HG02938 (cell line): ENCODE data around the gene MPPED1.

Source experiments
- ATAC-seq: cut with Tn5 transposase; IDR thresholded peaks from one replicate; pipeline ENCODE4 v1.9.1; 2021; ENCODE audit warnings: mild to moderate bottlenecking, moderate library complexity; ENCODE audit not compliant: unreplicated experiment

The MPPED1 gene

GRCh38 chr22:43474161-43475101, 62.6 kb downstream of the MPPED1 start:
- no peak for ATAC-seq

GRCh38 chr22:43475549-43476076, 63.8 kb downstream of the MPPED1 start:
- no peak for ATAC-seq

- no peak for ATAC-seq
These were observed 64.5 kb downstream of the MPPED1 start for GRCh38 chr22:43476341-43476740.

- ATAC-seq = no peak
These were observed 65.2 kb downstream of the MPPED1 start for GRCh38 chr22:43476751-43477725.

GRCh38 chr22:43477966-43478365, 66.2 kb downstream of the MPPED1 start:
- no peak for ATAC-seq

GRCh38 chr22:43478621-43479300, 66.9 kb downstream of the MPPED1 start:
- no peak for ATAC-seq

GRCh38 chr22:43479301-43479950, 67.6 kb downstream of the MPPED1 start:
- ATAC-seq = no peak

GRCh38 chr22:43479962-43480361, 68.1 kb downstream of the MPPED1 start:
- ATAC-seq = no peak

- ATAC-seq = no peak
These were observed 69.9 kb downstream of the MPPED1 start for GRCh38 chr22:43481568-43482317.

- ATAC-seq = no peak
These were observed 70.5 kb downstream of the MPPED1 start for GRCh38 chr22:43482318-43482625.

- no peak for ATAC-seq
These were observed 71.5 kb downstream of the MPPED1 start for GRCh38 chr22:43483266-43483665.

GRCh38 chr22:43483669-43484068, 71.9 kb downstream of the MPPED1 start:
- ATAC-seq = no peak

GRCh38 chr22:43484227-43484626, 72.4 kb downstream of the MPPED1 start:
- ATAC-seq = no peak

- no peak for ATAC-seq
These were observed 73.8 kb downstream of the MPPED1 start for GRCh38 chr22:43485502-43486089.

GRCh38 chr22:43487311-43488030, 75.7 kb downstream of the MPPED1 start:
- ATAC-seq = no peak

GRCh38 chr22:43488031-43488866, 76.4 kb downstream of the MPPED1 start:
- no peak for ATAC-seq

GRCh38 chr22:43488937-43489336, 77.1 kb downstream of the MPPED1 start:
- ATAC-seq = no peak

- ATAC-seq = no peak
These were observed 78.5 kb downstream of the MPPED1 start for GRCh38 chr22:43490311-43490710.
